Suprapubic skin (tissue), 4 donors: ENCODE measurements around the gene FNIP1.

Source experiments
- CTCF ChIP-seq, 2 donors: fragments of 200-600 bp in 1 of 2; fragments of 450-650 bp in 1 of 2; sonication (generic) in 1 of 2; IDR thresholded peaks; one replicate each; pipeline ENCODE4 v1.5.1; 2016 to 2019; ENCODE audit warnings: antibody characterized with exemption in 2 of 2, mild to moderate bottlenecking in 1 of 2, moderate library complexity in 1 of 2
- EP300 ChIP-seq: sonication (generic); formaldehyde crosslinking; IDR thresholded peaks from one replicate; pipeline ENCODE4 v1.6.1; 2017; ENCODE audit warnings: antibody characterized with exemption
- POLR2A ChIP-seq, 2 donors: fragments of 450-650 bp; IDR thresholded peaks; one replicate each; pipeline ENCODE4 v1.6.1; 2017; ENCODE audit warnings: antibody characterized with exemption in 2 of 2, mild to moderate bottlenecking in 2 of 2, moderate library complexity in 2 of 2
- POLR2AphosphoS5 ChIP-seq, 3 donors: sonication (generic); formaldehyde crosslinking; IDR thresholded peaks; one replicate each; pipeline ENCODE4 v1.6.1; 2017; ENCODE audit warnings: antibody characterized with exemption in 3 of 3

- TF ChIP-seq CTCF (IDR thresholded peaks at IDR 0.05) (no peak), EP300 (no peak), POLR2A (IDR thresholded peaks at IDR 0.05) (no peak), POLR2AphosphoS5 (IDR thresholded peaks at IDR 0.05) (no peak)
Measured at GRCh38 chr5:131637694-131638093, 159.1 kb downstream of the FNIP1 start.
